ENCODE measurements around the gene PACRG. TPM values are rescaled to one million over a fixed set of nuclear protein-coding genes. Genes with fewer than 3 reads are reported as not detected.

The PACRG gene
- total and polyA plus RNA-seq, 2 experiments from 2014 or later: 0.17 to 0.68 TPM

- H3K79me2 ChIP-seq (replicated peaks; ENCODE audit: insufficient read depth): no peaks in the 10 kb centered on the region
- no peaks in the 10 kb centered on the region for H3K9me2 ChIP-seq (ENCODE audit: insufficient read depth)
- H3K27ac ChIP-seq (ENCODE audit: low read depth): no peak overlapping the region
- no peaks in the 10 kb centered on the region for H4K20me1 ChIP-seq (replicated peaks; ENCODE audit: insufficient read depth)
- H3K4me1 Mint-ChIP-seq: no peaks in the 10 kb centered on the region
- no peaks in the 10 kb centered on the region for H3K27me3 ChIP-seq (ENCODE audit: insufficient read depth)
- H3K4me3 Mint-ChIP-seq: no peak overlapping the region
- H3K9me3 Mint-ChIP-seq: no peaks in the 10 kb centered on the region
- DNase-seq (ENCODE audit: low spot score): no peak
- no peak overlapping the region for H2AFZ ChIP-seq
- ATAC-seq: no peak
- no peak for TF ChIP-seq CTCF (conservative IDR thresholded peaks at IDR 0.05; ENCODE audit: low read depth in 2 of 2)
- TF ChIP-seq, protein P1, sequence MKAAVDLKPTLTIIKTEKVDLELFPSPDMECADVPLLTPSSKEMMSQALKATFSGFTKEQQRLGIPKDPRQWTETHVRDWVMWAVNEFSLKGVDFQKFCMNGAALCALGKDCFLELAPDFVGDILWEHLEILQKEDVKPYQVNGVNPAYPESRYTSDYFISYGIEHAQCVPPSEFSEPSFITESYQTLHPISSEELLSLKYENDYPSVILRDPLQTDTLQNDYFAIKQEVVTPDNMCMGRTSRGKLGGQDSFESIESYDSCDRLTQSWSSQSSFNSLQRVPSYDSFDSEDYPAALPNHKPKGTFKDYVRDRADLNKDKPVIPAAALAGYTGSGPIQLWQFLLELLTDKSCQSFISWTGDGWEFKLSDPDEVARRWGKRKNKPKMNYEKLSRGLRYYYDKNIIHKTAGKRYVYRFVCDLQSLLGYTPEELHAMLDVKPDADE (IDR thresholded peaks at IDR 0.05): no peak
- no peak for TF ChIP-seq ZNF462 (CRISPR knock-in tag; IDR thresholded peaks at IDR 0.05)
- TF ChIP-seq REST (IDR thresholded peaks at IDR 0.05; ENCODE audit: unreplicated experiment): no peak
- TF ChIP-seq EZH2 (IDR thresholded peaks at IDR 0.05; ENCODE audit: low read depth, unreplicated experiment): no peak
- no peak for TF ChIP-seq JUNB (IDR thresholded peaks at IDR 0.05; ENCODE audit: unreplicated experiment)
- no peak for TF ChIP-seq CREB1 (CRISPR knock-in tag; IDR thresholded peaks at IDR 0.05; ENCODE audit: low read depth)
- TF ChIP-seq ZNF114 (CRISPR knock-in tag; IDR thresholded peaks at IDR 0.05): no peak
- TF ChIP-seq POLR2AphosphoS5 (IDR thresholded peaks at IDR 0.05; ENCODE audit: low read depth): no peak
- no peak for TF ChIP-seq NANOG (IDR thresholded peaks at IDR 0.05; ENCODE audit: borderline replicate concordance)
- TF ChIP-seq ZNF331 (CRISPR knock-in tag; IDR thresholded peaks at IDR 0.05; ENCODE audit: low read depth): no peak
- TF ChIP-seq EZH2phosphoT487 (IDR thresholded peaks at IDR 0.05; ENCODE audit: unreplicated experiment): no peak
- no peak for TF ChIP-seq STAT1 (IDR thresholded peaks at IDR 0.05; ENCODE audit: unreplicated experiment)
- H3K4me3 ChIP-seq: no peak overlapping the region
- no peaks in the 10 kb centered on the region for H3K4me1 ChIP-seq (ENCODE audit: insufficient read depth)
- no peaks in the 10 kb centered on the region for H3K36me3 Mint-ChIP-seq (ENCODE audit: low read depth)
- H3K27ac Mint-ChIP-seq: no peak overlapping the region
- H3K27me3 Mint-ChIP-seq (ENCODE audit: insufficient read depth, low read depth, poor library complexity): no peaks in the 10 kb centered on the region
- no peaks in the 10 kb centered on the region for H3K36me3 ChIP-seq (ENCODE audit: insufficient read depth)
- H3F3A ChIP-seq (replicated peaks; ENCODE audit: low read depth): no peaks in the 10 kb centered on the region
- H3K4me2 ChIP-seq: no peak overlapping the region
These were observed 224.6 kb downstream of the PACRG start for GRCh38 chr6:162952423-162952822.
